DMS53 treated with DMSO at 0.1 percent for 48 hours (cell line): ENCODE measurements around the gene LOXHD1.

Experiments
- DNase-seq: peaks from one replicate; lab custom pipeline; 2025; ENCODE audit not compliant: unreplicated experiment; lab: John Stamatoyannopoulos, UW

LOXHD1 gene

GRCh38 chr18:46449033-46449432 is 208.0 kb downstream of the LOXHD1 start:
- DNase-seq = no peak

- DNase-seq = no peak
These were observed 208.7 kb downstream of the LOXHD1 start for GRCh38 chr18:46448347-46448746.

GRCh38 chr18:46447792-46448191 is 209.2 kb downstream of the LOXHD1 start:
- DNase-seq = no peak

- no peak for DNase-seq
These were observed 209.7 kb downstream of the LOXHD1 start for GRCh38 chr18:46447323-46447722.

- no peak for DNase-seq
These were observed 211.3 kb downstream of the LOXHD1 start for GRCh38 chr18:46445522-46446313.

GRCh38 chr18:46439037-46439436 is 218.0 kb downstream of the LOXHD1 start:
- no peak for DNase-seq

- DNase-seq = no peak
These were observed 220.0 kb downstream of the LOXHD1 start for GRCh38 chr18:46437061-46437460.

GRCh38 chr18:46436621-46437020 is 220.4 kb downstream of the LOXHD1 start:
- no peak for DNase-seq

GRCh38 chr18:46435031-46435430 is 222.0 kb downstream of the LOXHD1 start:
- no peak for DNase-seq

- DNase-seq = no peak
These were observed 222.4 kb downstream of the LOXHD1 start for GRCh38 chr18:46434629-46435028.

GRCh38 chr18:46433121-46433826 is 223.7 kb downstream of the LOXHD1 start:
- DNase-seq = no peak

- no peak for DNase-seq
These were observed 225.4 kb downstream of the LOXHD1 start for GRCh38 chr18:46431522-46432171.

GRCh38 chr18:46429649-46430224 is 227.3 kb downstream of the LOXHD1 start:
- no peak for DNase-seq

GRCh38 chr18:46429130-46429529 is 227.9 kb downstream of the LOXHD1 start:
- no peak for DNase-seq

GRCh38 chr18:46428368-46428767 is 228.7 kb downstream of the LOXHD1 start:
- no peak for DNase-seq

- no peak for DNase-seq
These were observed 229.6 kb downstream of the LOXHD1 start for GRCh38 chr18:46427216-46427995.
